GM15510 (cell line): Measurements from ENCODE around the gene DISC1.

Experiments
- POLR2A ChIP-seq: IDR thresholded peaks from 3 replicates; pipeline ENCODE4 v1.6.1; 2011; ENCODE audit warnings: borderline replicate concordance; ENCODE audit not compliant: insufficient read length; ENCODE audit errors: extremely low read depth

Gene DISC1

GRCh38 chr1:231601824-231602672, 24.5 kb upstream of the DISC1 start:
- TF ChIP-seq POLR2A: no peak

GRCh38 chr1:231602673-231602984, 24.0 kb upstream of the DISC1 start:
- TF ChIP-seq POLR2A: no peak

GRCh38 chr1:231603598-231604275, 22.9 kb upstream of the DISC1 start:
- TF ChIP-seq POLR2A: no peak

- TF ChIP-seq POLR2A: no peak
These were observed 22.3 kb upstream of the DISC1 start for GRCh38 chr1:231604276-231604621.

GRCh38 chr1:231605149-231606100, 21.2 kb upstream of the DISC1 start:
- no peak for TF ChIP-seq POLR2A

GRCh38 chr1:231606712-231607111, 19.9 kb upstream of the DISC1 start:
- no peak for TF ChIP-seq POLR2A

- no peak for TF ChIP-seq POLR2A
These were observed 16.2 kb upstream of the DISC1 start for GRCh38 chr1:231610388-231610787.

- no peak for TF ChIP-seq POLR2A
These were observed 15.5 kb upstream of the DISC1 start for GRCh38 chr1:231611111-231611510.

- TF ChIP-seq POLR2A: no peak
These were observed 14.7 kb upstream of the DISC1 start for GRCh38 chr1:231611851-231612250.

- no peak for TF ChIP-seq POLR2A
These were observed 14.0 kb upstream of the DISC1 start for GRCh38 chr1:231612393-231613089.

GRCh38 chr1:231613419-231614349, 12.9 kb upstream of the DISC1 start:
- no peak for TF ChIP-seq POLR2A

- no peak for TF ChIP-seq POLR2A
These were observed 9.9 kb upstream of the DISC1 start for GRCh38 chr1:231616667-231617066.

- TF ChIP-seq POLR2A: no peak
These were observed 7.9 kb upstream of the DISC1 start for GRCh38 chr1:231618609-231619256.

GRCh38 chr1:231619257-231619634, 7.3 kb upstream of the DISC1 start:
- no peak for TF ChIP-seq POLR2A

- no peak for TF ChIP-seq POLR2A
These were observed 535 bp upstream of the DISC1 start for GRCh38 chr1:231625975-231626534.
